NCI-H82 (cell line): Measurements from ENCODE around the gene PON1.

Experiments used
- DNase-seq: peaks from one replicate; lab custom pipeline; 2025; lab: John Stamatoyannopoulos, UW

Gene PON1

GRCh38 chr7:95253986-95254385 is 70.3 kb downstream of the PON1 start:
- DNase-seq: no peak

- DNase-seq: no peak
These were observed 72.4 kb downstream of the PON1 start for GRCh38 chr7:95251966-95252365.

- DNase-seq: no peak
These were observed 73.8 kb downstream of the PON1 start for GRCh38 chr7:95250571-95250970.
